GM23248 (cell line): Measurements from ENCODE around the gene LRIF1. TPM values are rescaled to one million over a fixed set of nuclear protein-coding genes. Genes with fewer than 3 reads are reported as not detected.
A peak's percentile ranks its signal among the peaks of the same experiment; 100 is the strongest.

Experiments used
- DNase-seq: peaks from one replicate; pipeline ENCODE4 v3.0.0-alpha.2; 2015
- H2AFZ ChIP-seq: fragments of 200-600 bp; sonication (generic); 2 replicates; pipeline ENCODE4 v1.6.1; 2016; ENCODE audit warnings: antibody characterized with exemption
- H3F3A ChIP-seq: fragments of 200-600 bp; sonication (generic); 2 replicates; pipeline ENCODE4 v1.6.1; 2016; ENCODE audit warnings: mild to moderate bottlenecking, antibody characterized with exemption, mixed run types; ENCODE audit not compliant: insufficient read depth
- H3K27ac ChIP-seq: fragments of 200-600 bp; sonication (generic); 2 replicates; pipeline ENCODE4 v1.5.1; 2016; ENCODE audit warnings: mild to moderate bottlenecking
- H3K27me3 ChIP-seq: fragments of 200-600 bp; sonication (generic); replicated peaks from 2 replicates; pipeline ENCODE4 v1.6.1; 2016; ENCODE audit warnings: mild to moderate bottlenecking; ENCODE audit not compliant: insufficient read depth
- H3K36me3 ChIP-seq: fragments of 200-600 bp; sonication (generic); 2 replicates; pipeline ENCODE4 v1.6.1; 2016; ENCODE audit warnings: low read depth, mild to moderate bottlenecking
- H3K4me1 ChIP-seq: fragments of 200-600 bp; sonication (generic); 2 replicates; pipeline ENCODE4 v1.6.1; 2016; ENCODE audit warnings: mild to moderate bottlenecking; ENCODE audit not compliant: insufficient read depth
- H3K4me2 ChIP-seq: fragments of 200-600 bp; sonication (generic); one replicate; pipeline ENCODE4 v1.6.1; 2016; ENCODE audit warnings: mild to moderate bottlenecking; ENCODE audit not compliant: unreplicated experiment
- H3K4me3 ChIP-seq: fragments of 200-600 bp; sonication (generic); 2 replicates; pipeline ENCODE4 v1.5.1; 2016; ENCODE audit warnings: mild to moderate bottlenecking
- H3K79me2 ChIP-seq: fragments of 200-600 bp; sonication (generic); 2 replicates; pipeline ENCODE4 v1.6.1; 2016; ENCODE audit warnings: mild to moderate bottlenecking; ENCODE audit not compliant: insufficient read depth
- H3K9ac ChIP-seq: fragments of 200-600 bp; sonication (generic); 2 replicates; pipeline ENCODE4 v1.6.1; 2016; ENCODE audit warnings: mild to moderate bottlenecking
- H3K9me2 ChIP-seq: fragments of 200-600 bp; sonication (generic); 2 replicates; pipeline ENCODE4 v1.6.1; 2016; ENCODE audit warnings: mixed run types, mild to moderate bottlenecking, moderate library complexity; ENCODE audit not compliant: insufficient read depth
- H3K9me3 ChIP-seq: fragments of 200-600 bp; sonication (generic); one replicate; pipeline ENCODE4 v1.6.1; 2017; ENCODE audit warnings: low read depth
- H4K20me1 ChIP-seq: fragments of 200-600 bp; sonication (generic); 2 replicates; pipeline ENCODE4 v1.6.0; 2016; ENCODE audit not compliant: insufficient read depth
- EZH2 ChIP-seq: fragments of 200-600 bp; sonication (generic); IDR thresholded peaks from 2 replicates; pipeline ENCODE4 v1.6.1; 2018; ENCODE audit warnings: antibody characterized with exemption, mild to moderate bottlenecking; ENCODE audit not compliant: insufficient read depth, poor library complexity, severe bottlenecking
- EZH2phosphoT487 ChIP-seq: fragments of 200-600 bp; sonication (generic); IDR thresholded peaks from 2 replicates; pipeline ENCODE4 v1.6.1; 2018; ENCODE audit warnings: antibody characterized with exemption, moderate library complexity, mild to moderate bottlenecking, low read depth; ENCODE audit not compliant: insufficient read depth
- WGBS, 2 experiments: methylation state at CpG; one replicate each; pipeline ENCODE4 v1.1.6; 2015 to 2017; ENCODE audit warnings: low lambda C conversion rate in 2 of 2, low coverage in 1 of 2; ENCODE audit errors: missing lambda C conversion rate in 2 of 2; 5-methylcytosine and 5-hydroxymethylcytosine counted together
- in situ Hi-C: fragments of 300-500 bp; cut with MboI; formaldehyde crosslinking; loops from 2 replicates; pipeline ENCODE4 v1.15.0; 2020
- polyA plus RNA-seq: library from polyadenylated mRNA; unstranded; fragments of >200 nt; fragmentation: Nextera tagmentation; extraction: Ambion mirVana; gene quantifications from 2 replicates; pipeline ENCODE4 v1.2.1, GENCODE V29; 2016
- total RNA-seq: library from RNA; depleted of rRNA; stranded (reverse); fragments of >200 nt; shearing (Covaris generic); gene quantifications from 2 replicates; pipeline ENCODE4 v1.2.3, GENCODE V29; 2014

LRIF1 gene
- total and polyA plus RNA-seq, 2 experiments from 2014 or later, result 18.6 to 19.2 TPM

DNA sequence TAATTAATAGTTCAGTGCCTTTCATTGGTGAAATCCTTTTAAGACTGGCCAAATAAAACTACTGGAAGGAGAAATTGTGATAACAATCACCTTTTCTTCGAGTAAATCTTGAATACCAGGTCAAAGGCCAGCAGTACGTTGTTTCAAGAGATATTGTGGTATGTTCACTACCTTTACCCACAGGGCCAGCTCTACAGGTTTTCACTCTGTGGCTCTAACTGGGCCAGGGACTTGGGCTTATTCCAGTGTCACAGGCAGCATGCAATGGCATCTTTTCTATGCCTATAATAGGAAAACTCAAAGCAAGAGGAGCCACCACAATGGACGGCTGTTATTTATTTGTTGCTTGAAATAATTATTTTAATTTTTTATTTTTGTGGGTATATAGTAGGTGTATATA is 26.8 kb upstream of the LRIF1 start:
- no peak overlapping the region for H3K4me3 ChIP-seq
- no peak overlapping the region for H3K27ac ChIP-seq
- no peak for DNase-seq
- in situ Hi-C loops, result no loop called here
- H2AFZ ChIP-seq, result no peak overlapping the region
- no peaks in the 10 kb centered on the region for H3K27me3 ChIP-seq
- no peaks in the 10 kb centered on the region for H3K9me2 ChIP-seq
- TF ChIP-seq EZH2, result no peak
- TF ChIP-seq EZH2phosphoT487, result no peak
- no peaks in the 10 kb centered on the region for H3K4me1 ChIP-seq
- no peaks in the 10 kb centered on the region for H4K20me1 ChIP-seq
- H3K79me2 ChIP-seq, result no peaks in the 10 kb centered on the region
- no peaks in the 10 kb centered on the region for H3K9me3 ChIP-seq
- H3K36me3 ChIP-seq, result no peaks in the 10 kb centered on the region
- WGBS, 2 experiments, result 28 to 30% methylated on average over 3 of the region's 3 CpGs
- H3K9ac ChIP-seq, result no peak overlapping the region
- H3F3A ChIP-seq, result no peaks in the 10 kb centered on the region
- no peak overlapping the region for H3K4me2 ChIP-seq

DNA sequence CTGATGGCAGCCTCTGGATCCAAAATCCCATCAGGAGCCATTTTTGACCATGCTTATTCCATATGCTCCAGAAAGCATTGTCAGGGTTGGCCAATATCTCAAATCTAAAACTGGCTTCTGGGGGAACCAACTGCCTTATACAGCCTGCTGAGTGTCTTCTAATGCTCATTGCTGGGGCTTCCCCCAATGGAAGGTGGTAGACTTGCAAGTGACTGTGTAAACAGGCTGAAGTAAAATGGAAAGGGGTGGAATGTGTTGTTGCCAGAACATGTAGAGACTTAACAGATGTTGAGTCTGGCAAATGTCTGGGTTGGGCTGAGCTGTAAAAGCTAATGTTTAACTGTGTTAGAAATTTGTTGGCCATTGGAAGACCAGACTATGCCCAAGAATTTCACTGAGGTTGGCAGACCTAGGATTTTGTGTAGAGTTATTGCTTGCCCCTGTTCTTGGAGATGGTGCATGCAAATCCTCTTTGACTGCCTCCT is 22.7 kb upstream of the LRIF1 start:
- no peak for TF ChIP-seq EZH2phosphoT487
- no peak for TF ChIP-seq EZH2
- no peak overlapping the region for H2AFZ ChIP-seq
- DNase-seq, result no peak
- H3K79me2 ChIP-seq, result no peaks in the 10 kb centered on the region
- H3K36me3 ChIP-seq, result no peaks in the 10 kb centered on the region
- H3K27me3 ChIP-seq, result no peaks in the 10 kb centered on the region
- no peaks in the 10 kb centered on the region for H4K20me1 ChIP-seq
- H3K4me3 ChIP-seq, result no peak overlapping the region
- no peaks in the 10 kb centered on the region for H3K9me3 ChIP-seq
- in situ Hi-C loops, result no loop called here
- H3F3A ChIP-seq, result no peaks in the 10 kb centered on the region
- H3K27ac ChIP-seq, result no peak overlapping the region
- no peak overlapping the region for H3K4me2 ChIP-seq
- no peaks in the 10 kb centered on the region for H3K9me2 ChIP-seq
- no peak overlapping the region for H3K9ac ChIP-seq
- H3K4me1 ChIP-seq, result no peaks in the 10 kb centered on the region

DNA sequence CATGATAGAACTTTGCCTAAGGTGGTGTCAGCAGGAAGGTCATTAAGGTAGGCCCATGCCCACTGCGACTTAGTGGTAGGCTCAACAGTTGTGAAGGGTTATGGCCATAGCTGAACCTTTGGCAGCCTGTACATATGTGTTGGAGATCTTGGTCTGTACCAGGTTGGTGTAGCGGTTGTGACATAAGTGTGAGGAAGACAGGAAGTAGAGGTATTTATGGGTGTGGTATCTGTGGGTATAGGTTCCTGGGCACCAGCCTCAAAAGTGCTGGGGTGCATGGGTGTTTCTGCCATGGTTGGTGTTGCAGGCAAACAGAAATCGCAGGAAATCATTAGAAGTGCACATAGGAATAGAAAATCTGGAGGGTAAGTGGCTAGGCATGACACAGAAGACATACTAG is 18.6 kb upstream of the LRIF1 start:
- Histone ChIP-seq H3F3A (no peaks in the 10 kb centered on the region), H3K36me3 (no peaks in the 10 kb centered on the region), H3K4me3 (no peak overlapping the region), H3K79me2 (no peaks in the 10 kb centered on the region), H3K4me1 (no peaks in the 10 kb centered on the region), H3K9me2 (no peaks in the 10 kb centered on the region), H3K4me2 (no peak overlapping the region), H3K9me3 (no peaks in the 10 kb centered on the region), H4K20me1 (no peaks in the 10 kb centered on the region), H3K27ac (no peak overlapping the region), H3K9ac (no peak overlapping the region), H3K27me3 (no peaks in the 10 kb centered on the region), H2AFZ (no peak overlapping the region)
- no peak for TF ChIP-seq EZH2
- TF ChIP-seq EZH2phosphoT487, result no peak
- 19 to 20% methylated on average over 3 of the region's 3 CpGs for WGBS, 2 experiments
- no peak for DNase-seq
- in situ Hi-C loops, result no loop called here

DNA sequence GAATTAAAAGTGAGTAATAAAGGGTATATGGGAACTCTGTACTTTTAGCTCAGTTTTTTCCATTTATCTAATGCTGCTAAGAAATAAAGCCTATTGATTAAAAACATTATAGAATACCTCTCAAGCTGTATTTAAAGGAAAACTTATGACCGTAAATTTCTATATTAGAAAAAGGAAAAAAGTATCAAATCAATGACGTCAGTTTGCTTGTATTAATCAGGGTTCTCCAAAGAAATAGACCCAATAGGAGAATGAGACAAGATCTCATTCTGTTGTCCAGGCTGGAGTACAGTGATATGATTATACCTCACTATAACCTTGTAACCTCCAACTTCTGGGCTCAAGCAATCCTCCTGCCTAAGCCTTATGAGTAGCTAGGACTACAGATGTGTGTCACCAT is 15.4 kb upstream of the LRIF1 start:
- Histone ChIP-seq H3K4me1 (no peaks in the 10 kb centered on the region), H3K36me3 (no peaks in the 10 kb centered on the region), H2AFZ (no peak overlapping the region), H3K4me2 (no peak overlapping the region), H3F3A (no peaks in the 10 kb centered on the region), H3K79me2 (no peaks in the 10 kb centered on the region), H3K9me3 (no peaks in the 10 kb centered on the region), H3K27me3 (no peaks in the 10 kb centered on the region), H3K4me3 (no peak overlapping the region), H3K9ac (no peak overlapping the region), H3K27ac (no peak overlapping the region), H3K9me2 (no peaks in the 10 kb centered on the region), H4K20me1 (no peaks in the 10 kb centered on the region)
- in situ Hi-C loops, result no loop called here
- no peak for DNase-seq
- TF ChIP-seq EZH2, result no peak
- 38 to 43% methylated on average over 2 of the region's 2 CpGs for WGBS, 2 experiments

DNA sequence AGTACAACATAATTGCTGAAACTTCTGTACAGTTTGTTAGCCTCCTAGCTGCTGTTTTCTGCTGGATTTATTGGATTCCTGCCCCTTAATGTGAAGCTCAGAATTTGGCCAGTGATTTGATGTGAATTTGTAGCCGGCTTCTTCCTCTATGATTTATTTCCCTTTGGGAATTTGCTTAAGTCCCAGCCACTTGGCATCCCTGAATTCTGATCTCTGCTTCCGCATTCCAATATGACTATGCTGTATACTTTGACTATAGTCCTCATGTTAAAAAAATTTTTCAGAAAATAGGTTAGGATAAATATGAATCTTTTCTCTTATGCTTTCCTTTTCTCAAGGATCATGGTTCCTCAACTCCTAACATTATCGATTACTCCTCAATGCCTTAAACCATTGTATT is 12.4 kb upstream of the LRIF1 start:
- DNase-seq, result peak; percentile 38
- Histone ChIP-seq H2AFZ (no peak overlapping the region), H3K27me3 (no peaks in the 10 kb centered on the region), H3K36me3 (no peaks in the 10 kb centered on the region), H3K27ac (no peak overlapping the region), H3K4me2 (no peak overlapping the region), H3K9ac (no peak overlapping the region), H3K79me2 (no peaks in the 10 kb centered on the region), H4K20me1 (no peaks in the 10 kb centered on the region), H3K9me2 (no peaks in the 10 kb centered on the region), H3K9me3 (no peaks in the 10 kb centered on the region), H3K4me3 (no peak overlapping the region), H3K4me1 (no peaks in the 10 kb centered on the region), H3F3A (no peaks in the 10 kb centered on the region)
- in situ Hi-C loops, result no loop called here
- TF ChIP-seq EZH2 (no peak), EZH2phosphoT487 (no peak)
- WGBS, 2 experiments, result 40 to 45% methylated on average over 3 of the region's 3 CpGs
